ENCODE data around the gene OSER1. TPM values are rescaled to one million over a fixed set of nuclear protein-coding genes. Genes with fewer than 3 reads are reported as not detected.

OSER1 gene
- polyA plus RNA-seq, 4 donors, result 44.5 to 52.4 (median 47.5) TPM

Other genes with a start within 250 kb of the OSER1 start
- gene JPH2, start 23.6 kb downstream of the OSER1 start, polyA plus RNA-seq (ENCODE audit: insufficient read length in 4 of 4), result 1 to 10 TPM; 1.1 to 1.8 (median 1.6) TPM
- under 1 TPM; 0.35 to 0.76 (median 0.60) TPM for gene GDAP1L1, start 36.5 kb upstream of the OSER1 start, polyA plus RNA-seq (ENCODE audit: insufficient read length in 4 of 4)
- gene FITM2, start 100.4 kb upstream of the OSER1 start, polyA plus RNA-seq (ENCODE audit: insufficient read length in 4 of 4), result 1 to 10 TPM; 7.5 to 9.5 (median 8.1) TPM
- under 1 TPM in 3 of 4 donors, not detected in 1; 0.14 to 0.95 (median 0.42) TPM for gene R3HDML, start 126.3 kb upstream of the OSER1 start, polyA plus RNA-seq (ENCODE audit: insufficient read length in 4 of 4)
- gene HNF4A, start 144.9 kb upstream of the OSER1 start, polyA plus RNA-seq (ENCODE audit: insufficient read length in 4 of 4), result 10 to 100 TPM; 35.0 to 60.8 (median 48.6) TPM